GM18867 (cell line): ENCODE measurements around the gene CARD6.
"Not testable (repeated sequence)": the region's sequence is repeated elsewhere in the genome, so short reads cannot be mapped to it uniquely, and the experiment has no call there.

ENCODE experiments used
- ATAC-seq: cut with Tn5 transposase; IDR thresholded peaks from one replicate; pipeline ENCODE4 v1.9.1; 2021; ENCODE audit warnings: mild to moderate bottlenecking, moderate library complexity; ENCODE audit not compliant: unreplicated experiment

CARD6 gene

DNA sequence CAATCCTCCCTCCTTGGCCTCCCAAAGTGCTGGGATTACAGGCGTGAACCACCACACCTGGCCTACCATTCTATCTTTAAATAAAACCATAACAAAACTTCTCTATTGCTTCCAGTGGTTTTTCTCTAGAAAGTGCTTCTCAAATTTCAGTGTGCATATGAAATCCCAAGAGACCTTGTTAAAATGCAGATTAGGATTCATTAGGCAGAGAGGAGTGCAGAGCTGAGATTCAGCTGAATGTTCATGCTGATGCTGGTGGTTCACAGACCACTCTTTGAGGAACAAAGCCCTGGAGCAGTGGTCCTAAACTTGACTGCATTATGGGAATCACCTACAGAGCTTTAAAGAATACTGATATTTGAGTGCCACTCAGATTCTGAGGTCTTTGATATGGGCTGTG, 28.2 kb downstream of the CARD6 start:
- ATAC-seq = no peak

- no peak for ATAC-seq
Observed at GRCh38 chr5:40871177-40871576, 30.0 kb downstream of the CARD6 start.

- ATAC-seq = not testable (repeated sequence)
Observed at GRCh38 chr5:40872253-40872652, 31.1 kb downstream of the CARD6 start.

- ATAC-seq = no peak
Observed at GRCh38 chr5:40873286-40873880, 32.2 kb downstream of the CARD6 start.

DNA sequence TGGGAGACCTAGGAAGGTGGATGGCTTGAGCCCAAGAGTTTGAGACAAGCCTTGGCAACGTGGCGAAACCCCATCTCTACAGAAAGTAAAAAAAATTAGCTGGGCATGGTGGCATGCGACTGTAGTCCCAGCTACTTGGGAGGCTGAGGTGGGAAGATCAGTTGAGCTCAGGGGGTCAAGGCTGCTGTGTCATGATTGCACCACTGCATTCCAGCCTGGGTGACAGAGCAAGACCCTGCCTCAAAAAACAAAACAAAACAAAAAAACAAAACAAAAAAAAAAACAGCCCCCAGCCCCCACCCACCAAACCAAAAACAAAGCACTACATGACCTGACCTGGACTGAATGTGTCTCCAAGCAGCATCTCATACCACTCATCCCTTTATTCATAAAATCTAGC, 34.8 kb downstream of the CARD6 start:
- no peak for ATAC-seq

DNA sequence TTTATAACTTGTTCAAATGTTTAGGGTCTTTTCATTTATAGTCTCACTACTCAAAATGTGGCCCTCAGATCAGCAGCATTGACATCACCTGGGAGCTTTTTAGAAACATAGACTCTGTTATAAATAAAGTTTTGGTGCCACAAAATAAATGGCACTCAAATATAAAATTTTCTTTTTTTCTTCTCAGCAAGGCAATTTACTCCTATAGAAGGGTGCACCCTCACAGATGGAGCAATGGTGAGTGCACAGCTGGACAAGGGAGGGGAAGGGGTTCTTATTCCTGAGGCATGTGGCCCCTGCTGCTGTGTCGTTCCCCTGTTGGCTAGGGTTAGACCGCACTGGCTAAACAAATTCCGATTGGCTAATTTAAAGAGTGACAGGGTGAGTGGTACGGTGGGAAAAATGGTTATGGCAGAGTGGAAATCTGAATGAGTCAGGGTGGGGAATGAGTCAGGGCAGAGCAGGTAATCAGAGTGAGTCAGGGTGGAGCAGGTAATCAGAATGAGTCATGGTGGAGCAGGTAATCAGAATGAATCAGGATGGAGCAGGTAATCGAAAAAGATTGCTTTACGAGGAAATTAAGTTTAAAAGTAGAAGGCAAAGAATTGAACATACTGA, 36.3 kb downstream of the CARD6 start:
- no peak for ATAC-seq

DNA sequence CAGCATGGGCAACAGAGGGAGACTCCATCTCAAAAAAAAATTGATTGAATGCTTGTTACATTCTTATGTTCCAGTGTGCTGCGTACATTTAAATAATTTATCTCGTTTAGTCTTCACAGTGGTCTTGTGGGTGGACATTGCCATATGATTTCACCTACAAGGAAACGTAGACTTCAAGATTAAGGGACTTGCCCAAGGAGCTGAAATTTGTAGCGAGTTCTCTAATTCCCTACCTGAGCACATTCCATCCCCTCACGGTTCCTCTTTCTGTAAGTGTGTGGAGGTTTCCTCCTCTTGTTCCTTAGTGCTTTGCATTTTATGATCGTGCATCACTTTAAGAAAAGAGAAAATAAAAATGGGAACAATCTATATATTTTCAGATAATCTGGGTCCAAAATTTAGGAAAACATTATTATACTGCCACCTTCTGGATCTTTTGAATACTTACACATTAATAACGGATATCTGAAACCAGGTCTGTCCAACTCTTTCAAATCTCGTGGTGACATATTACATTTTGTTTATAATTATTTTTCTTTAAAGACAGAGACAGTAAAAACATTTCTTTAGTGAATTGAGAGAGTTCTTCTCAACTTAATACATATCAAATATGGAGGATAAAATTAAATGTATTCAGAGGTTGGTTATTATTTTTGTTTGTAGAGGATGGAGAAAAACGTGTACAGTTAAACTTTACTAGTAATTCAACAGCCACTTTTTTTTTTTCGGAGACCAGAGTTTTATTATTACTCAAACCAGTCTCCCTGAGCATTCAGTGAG, 38.2 kb downstream of the CARD6 start:
- ATAC-seq = peak; percentile 79

DNA sequence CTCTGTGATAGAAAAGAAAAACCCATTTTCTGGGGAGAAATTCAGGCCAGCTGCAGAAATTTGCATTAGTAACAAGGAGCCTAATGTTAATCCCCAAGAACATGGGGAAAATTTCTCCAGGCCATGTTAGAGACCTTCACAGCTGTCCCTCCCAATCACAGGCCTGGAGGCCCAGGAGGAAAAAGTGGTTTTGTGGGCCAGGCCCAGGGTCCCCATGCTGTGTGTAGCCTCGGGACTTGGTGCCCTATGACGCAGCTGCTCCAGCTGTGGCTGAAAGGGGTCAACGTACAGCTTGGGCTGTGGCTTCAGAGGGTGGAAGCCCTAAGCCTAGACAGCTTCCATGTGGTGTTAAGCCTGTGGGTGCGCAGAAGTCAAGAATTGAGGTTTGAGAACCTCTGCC, 41.1 kb downstream of the CARD6 start:
- no peak for ATAC-seq

DNA sequence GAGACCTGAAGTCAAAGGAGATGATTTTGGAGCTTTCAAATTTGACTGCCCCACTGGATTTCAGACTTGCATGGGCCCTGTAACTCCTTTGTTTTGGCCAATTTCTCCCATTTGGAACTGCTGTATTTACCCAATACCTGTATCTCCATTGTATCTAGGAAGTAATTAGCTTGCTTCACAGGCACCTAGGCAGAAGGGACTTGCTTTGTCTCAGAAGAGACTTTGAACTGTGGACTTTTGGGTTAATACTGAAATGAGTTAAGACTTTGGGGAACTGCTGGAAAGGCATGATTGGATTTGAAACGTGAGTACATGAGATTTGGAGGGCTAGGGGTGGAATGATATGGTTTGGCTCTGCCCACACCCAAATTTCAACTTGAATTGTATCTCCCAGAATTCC, 41.9 kb downstream of the CARD6 start:
- not testable (repeated sequence) for ATAC-seq

DNA sequence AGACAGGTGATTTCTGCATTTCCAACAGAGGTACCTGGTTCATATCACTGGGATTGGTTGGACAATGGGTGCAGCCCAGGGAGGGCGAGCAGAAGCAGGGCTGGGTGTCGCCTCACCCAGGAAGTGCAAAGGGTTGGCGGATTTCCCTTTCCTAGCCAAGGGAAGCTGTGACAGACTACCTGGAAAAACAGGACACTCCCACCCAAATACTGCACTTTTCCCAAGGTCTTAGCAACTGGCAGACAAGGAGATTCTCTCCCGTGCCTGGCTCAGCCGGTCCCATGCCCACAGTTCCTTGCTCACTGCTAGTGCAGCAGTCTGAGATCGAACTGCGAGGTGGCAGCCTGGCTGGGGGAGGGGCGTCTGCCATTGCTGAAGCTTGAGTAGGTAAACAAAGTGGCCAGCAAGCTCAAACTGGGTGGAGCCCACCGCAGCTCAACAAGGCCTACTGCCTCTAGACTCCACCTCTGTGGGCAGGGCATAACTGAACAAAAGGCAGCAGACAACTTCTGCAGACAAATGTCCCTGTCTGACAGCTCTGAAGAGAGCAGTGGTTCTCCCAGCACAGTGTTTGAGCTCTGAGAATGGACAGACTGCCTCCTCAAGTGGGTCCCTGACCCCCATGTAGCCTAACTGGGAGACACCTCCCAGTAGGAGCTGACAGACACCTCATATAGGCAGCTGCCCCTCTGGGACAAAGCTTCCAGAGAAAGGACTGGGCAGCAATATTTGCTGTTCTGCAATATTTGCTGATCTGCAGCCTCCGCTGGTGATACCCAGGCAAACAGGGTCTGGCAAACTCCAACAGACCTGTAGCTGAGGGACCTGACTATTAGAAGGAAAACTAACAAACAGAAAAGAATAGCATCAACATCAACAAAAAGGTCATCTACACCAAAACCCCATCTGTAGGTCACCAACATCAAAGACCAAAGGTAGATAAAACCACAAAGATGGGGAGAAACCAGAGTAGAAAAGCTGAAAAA, 54.6 kb downstream of the CARD6 start:
- ATAC-seq = not testable (repeated sequence)

GRCh38 chr5:40904205-40904993, 63.2 kb downstream of the CARD6 start:
- peak; percentile 95 for ATAC-seq

GRCh38 chr5:40904994-40905306, 63.8 kb downstream of the CARD6 start:
- ATAC-seq = no peak

GRCh38 chr5:40906351-40906751, 65.2 kb downstream of the CARD6 start:
- ATAC-seq = no peak

DNA sequence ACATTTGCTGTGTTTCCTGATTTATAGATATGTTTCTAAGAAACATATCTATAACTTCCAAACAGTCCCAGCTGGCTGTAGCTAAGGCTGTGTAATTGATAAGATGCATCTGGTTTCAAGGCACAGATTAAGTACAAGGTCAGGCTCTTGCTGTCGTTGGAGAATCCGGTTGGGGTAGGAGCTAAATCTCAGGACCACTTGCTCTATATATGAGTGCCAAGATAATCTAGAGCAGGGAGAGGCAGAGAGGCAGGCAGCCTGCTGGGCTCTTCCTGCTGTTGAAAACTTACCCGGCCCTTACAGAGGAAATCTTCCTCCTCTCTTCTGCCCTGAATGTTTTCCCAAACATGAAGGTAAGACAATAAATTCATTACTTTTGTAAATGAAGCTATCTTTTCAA, 68.1 kb downstream of the CARD6 start, which contains the start of gene C7:
TSS of gene C7 (plus strand) at position 234 of the 400 bp plus-strand sequence. CDS start at position 348, 114 bp downstream.
- ATAC-seq = no peak

- ATAC-seq = no peak
Observed at GRCh38 chr5:40909723-40910122, 68.6 kb downstream of the CARD6 start.
